Measurements from ENCODE around the gene MYH11. TPM values are rescaled to one million over a fixed set of nuclear protein-coding genes. Genes with fewer than 3 reads are reported as not detected.

MYH11 gene
- total and polyA plus RNA-seq, 8 donors = 1.6 to 24.7 (median 5.0) TPM

GRCh38 chr16:15705064-15705565, 151.7 kb downstream of the MYH11 start:
- ATAC-seq = no peak
- intact Hi-C loops (cut with DNase I) = no loop called here
- no peaks in the 10 kb centered on the region for H3K27me3 ChIP-seq
- no peaks in the 10 kb centered on the region for H3K4me1 ChIP-seq
- no peak for FAIRE-seq
- H3K4me3 ChIP-seq = no peak overlapping the region
- H3K27ac ChIP-seq = no peak overlapping the region
- no peak for DNase-seq
- WGBS, 2 donors = 78 to 89% methylated on average over 8 of the region's 8 CpGs
- H3K36me3 ChIP-seq = no peaks in the 10 kb centered on the region
- H3K9me3 ChIP-seq = no peaks in the 10 kb centered on the region
- TF ChIP-seq CTCF (IDR thresholded peaks at IDR 0.05) = no peak

- Histone ChIP-seq H3K4me1 (no peaks in the 10 kb centered on the region), H3K9me3 (no peaks in the 10 kb centered on the region), H3K27me3 (no peaks in the 10 kb centered on the region), H3K36me3 (no peaks in the 10 kb centered on the region), H3K27ac (no peak overlapping the region), H3K4me3 (no peak overlapping the region)
- 51 to 65% methylated on average over 8 of the region's 8 CpGs for WGBS, 2 donors
- DNase-seq (peak in 5 of 6 donors; percentile 38 to 82 (median 67)), FAIRE-seq (no peak), ATAC-seq (peak in 3 of 4 donors; percentile 84 to 89 (median 86))
- peak; percentile 57 to 74 (median 65) for TF ChIP-seq CTCF (IDR thresholded peaks at IDR 0.05)
- intact Hi-C loops (cut with DNase I) = no loop called here
These were observed 152.3 kb downstream of the MYH11 start for GRCh38 chr16:15704545-15704987.

GRCh38 chr16:15703029-15703736, 153.6 kb downstream of the MYH11 start:
- Histone ChIP-seq H3K4me3 (no peak overlapping the region), H3K27ac (no peak overlapping the region), H3K27me3 (no peaks in the 10 kb centered on the region), H3K4me1 (no peaks in the 10 kb centered on the region), H3K36me3 (peaks cover 0 to 3% (median 0%) of the 10 kb centered on the region in 3 donors), H3K9me3 (no peaks in the 10 kb centered on the region)
- ATAC-seq = no peak
- intact Hi-C loops (cut with DNase I) = no loop called here
- TF ChIP-seq CTCF (IDR thresholded peaks at IDR 0.05) = no peak
- FAIRE-seq = no peak
- 86 to 92% methylated on average over 14 of the region's 14 CpGs for WGBS, 2 donors
- DNase-seq = no peak

- 80 to 90% methylated on average over 11 of the region's 11 CpGs for WGBS, 2 donors
- Histone ChIP-seq H3K4me1 (no peaks in the 10 kb centered on the region), H3K27ac (no peak overlapping the region), H3K27me3 (no peaks in the 10 kb centered on the region), H3K36me3 (peaks cover 0 to 3% (median 0%) of the 10 kb centered on the region in 3 donors), H3K9me3 (no peaks in the 10 kb centered on the region), H3K4me3 (no peak overlapping the region)
- no peak for FAIRE-seq
- no peak for TF ChIP-seq CTCF (IDR thresholded peaks at IDR 0.05)
- intact Hi-C loops (cut with DNase I) = no loop called here
- no peak for DNase-seq
- no peak for ATAC-seq
These were observed 154.6 kb downstream of the MYH11 start for GRCh38 chr16:15701975-15702970.

Data from pancreas (tissue), 10 donors.